ENCODE results near the gene ACADVL.

DNA sequence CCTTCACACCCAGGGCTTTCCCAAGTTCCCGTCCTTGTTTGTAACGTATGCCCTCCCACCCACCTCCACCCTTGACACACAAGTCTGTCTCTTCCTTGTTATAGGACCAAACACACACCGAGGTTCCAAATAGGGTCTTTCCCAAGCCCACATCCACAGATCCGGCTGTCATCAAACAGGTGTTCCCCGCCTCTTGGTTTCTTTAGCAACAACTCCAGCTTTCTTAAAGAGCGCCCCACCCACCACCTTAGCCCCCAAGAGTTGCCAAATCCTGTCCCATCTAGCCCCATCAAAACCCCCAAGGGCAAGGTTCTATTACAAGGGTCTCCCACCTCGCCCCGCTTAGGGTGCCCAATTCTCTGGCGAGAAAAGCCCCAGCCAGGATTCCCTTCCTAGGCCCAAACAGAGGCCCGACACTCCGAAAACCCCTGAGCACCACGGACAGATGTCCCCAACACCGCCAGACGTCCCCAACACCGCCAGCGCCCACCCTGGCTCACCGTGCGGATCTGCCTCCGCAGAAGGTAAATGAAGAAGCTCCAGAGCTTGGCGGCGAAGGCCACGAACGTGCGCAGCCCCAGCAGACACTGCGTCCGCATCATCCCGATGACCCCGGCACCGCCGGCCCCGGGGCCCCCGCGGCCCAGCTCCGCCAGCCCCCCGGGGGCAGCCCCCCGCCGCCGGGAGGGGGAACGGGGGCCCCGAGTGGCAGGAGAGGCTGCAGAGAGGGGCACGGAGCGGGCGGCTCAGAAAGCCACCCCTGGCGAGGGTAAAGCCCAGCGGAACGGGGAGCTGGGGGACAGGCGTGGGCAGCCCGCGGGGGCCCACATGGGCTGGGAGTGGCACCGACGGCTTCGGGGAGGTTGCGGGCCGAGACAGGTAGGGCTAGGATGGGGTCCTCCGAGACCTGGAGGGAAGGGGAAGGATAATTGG lies 31.2 kb downstream of the ACADVL start:
- TF ChIP-seq, protein P1, sequence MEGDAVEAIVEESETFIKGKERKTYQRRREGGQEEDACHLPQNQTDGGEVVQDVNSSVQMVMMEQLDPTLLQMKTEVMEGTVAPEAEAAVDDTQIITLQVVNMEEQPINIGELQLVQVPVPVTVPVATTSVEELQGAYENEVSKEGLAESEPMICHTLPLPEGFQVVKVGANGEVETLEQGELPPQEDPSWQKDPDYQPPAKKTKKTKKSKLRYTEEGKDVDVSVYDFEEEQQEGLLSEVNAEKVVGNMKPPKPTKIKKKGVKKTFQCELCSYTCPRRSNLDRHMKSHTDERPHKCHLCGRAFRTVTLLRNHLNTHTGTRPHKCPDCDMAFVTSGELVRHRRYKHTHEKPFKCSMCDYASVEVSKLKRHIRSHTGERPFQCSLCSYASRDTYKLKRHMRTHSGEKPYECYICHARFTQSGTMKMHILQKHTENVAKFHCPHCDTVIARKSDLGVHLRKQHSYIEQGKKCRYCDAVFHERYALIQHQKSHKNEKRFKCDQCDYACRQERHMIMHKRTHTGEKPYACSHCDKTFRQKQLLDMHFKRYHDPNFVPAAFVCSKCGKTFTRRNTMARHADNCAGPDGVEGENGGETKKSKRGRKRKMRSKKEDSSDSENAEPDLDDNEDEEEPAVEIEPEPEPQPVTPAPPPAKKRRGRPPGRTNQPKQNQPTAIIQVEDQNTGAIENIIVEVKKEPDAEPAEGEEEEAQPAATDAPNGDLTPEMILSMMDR (IDR thresholded peaks at IDR 0.05): no peak
- TF ChIP-seq EZH2 (IDR thresholded peaks at IDR 0.05): no peak
- no peak for TF ChIP-seq EZH2phosphoT487 (IDR thresholded peaks at IDR 0.05)
